ENCODE measurements around the gene YAP1.
A peak's percentile ranks its signal among the peaks of the same experiment; 100 is the strongest.

The YAP1 gene

DNA sequence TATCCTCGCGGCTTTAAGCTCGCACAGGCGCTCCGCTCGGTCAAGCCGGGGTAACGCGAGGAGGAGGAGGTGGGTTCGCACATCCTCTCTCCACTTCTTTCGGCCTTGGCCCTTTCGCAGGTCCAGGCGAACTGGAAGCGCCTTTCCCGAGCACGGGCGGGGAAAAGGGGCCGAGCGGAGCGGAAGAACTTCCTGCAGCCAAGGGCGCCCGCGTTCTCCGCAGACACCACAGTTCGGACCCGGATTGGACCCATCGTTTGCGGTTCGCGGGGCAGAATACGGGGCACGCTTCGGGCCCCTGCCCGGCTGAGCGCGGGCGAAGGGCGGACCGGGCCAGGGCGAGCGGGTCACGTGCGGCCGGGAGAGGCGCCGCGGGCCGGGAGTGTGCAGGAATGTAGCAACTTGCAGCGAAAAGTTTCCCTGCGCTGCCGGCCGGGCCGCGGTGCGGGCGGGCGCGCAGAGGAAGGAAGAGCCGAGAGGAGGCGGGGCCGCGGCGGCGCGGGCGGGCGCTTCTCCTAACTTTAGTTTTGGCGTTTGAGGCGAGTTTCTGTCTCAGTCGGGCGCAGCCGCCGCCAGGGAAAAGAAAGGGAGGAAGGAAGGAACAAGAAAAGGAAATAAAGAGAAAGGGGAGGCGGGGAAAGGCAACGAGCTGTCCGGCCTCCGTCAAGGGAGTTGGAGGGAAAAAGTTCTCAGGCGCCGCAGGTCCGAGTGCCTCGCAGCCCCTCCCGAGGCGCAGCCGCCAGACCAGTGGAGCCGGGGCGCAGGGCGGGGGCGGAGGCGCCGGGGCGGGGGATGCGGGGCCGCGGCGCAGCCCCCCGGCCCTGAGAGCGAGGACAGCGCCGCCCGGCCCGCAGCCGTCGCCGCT, at the start of gene YAP1 (continued):
- TF ChIP-seq, protein P1, sequence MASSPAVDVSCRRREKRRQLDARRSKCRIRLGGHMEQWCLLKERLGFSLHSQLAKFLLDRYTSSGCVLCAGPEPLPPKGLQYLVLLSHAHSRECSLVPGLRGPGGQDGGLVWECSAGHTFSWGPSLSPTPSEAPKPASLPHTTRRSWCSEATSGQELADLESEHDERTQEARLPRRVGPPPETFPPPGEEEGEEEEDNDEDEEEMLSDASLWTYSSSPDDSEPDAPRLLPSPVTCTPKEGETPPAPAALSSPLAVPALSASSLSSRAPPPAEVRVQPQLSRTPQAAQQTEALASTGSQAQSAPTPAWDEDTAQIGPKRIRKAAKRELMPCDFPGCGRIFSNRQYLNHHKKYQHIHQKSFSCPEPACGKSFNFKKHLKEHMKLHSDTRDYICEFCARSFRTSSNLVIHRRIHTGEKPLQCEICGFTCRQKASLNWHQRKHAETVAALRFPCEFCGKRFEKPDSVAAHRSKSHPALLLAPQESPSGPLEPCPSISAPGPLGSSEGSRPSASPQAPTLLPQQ (tag by site-specific recombination; IDR thresholded peaks at IDR 0.05) = peak; percentile 89
- TF ChIP-seq, protein P2, sequence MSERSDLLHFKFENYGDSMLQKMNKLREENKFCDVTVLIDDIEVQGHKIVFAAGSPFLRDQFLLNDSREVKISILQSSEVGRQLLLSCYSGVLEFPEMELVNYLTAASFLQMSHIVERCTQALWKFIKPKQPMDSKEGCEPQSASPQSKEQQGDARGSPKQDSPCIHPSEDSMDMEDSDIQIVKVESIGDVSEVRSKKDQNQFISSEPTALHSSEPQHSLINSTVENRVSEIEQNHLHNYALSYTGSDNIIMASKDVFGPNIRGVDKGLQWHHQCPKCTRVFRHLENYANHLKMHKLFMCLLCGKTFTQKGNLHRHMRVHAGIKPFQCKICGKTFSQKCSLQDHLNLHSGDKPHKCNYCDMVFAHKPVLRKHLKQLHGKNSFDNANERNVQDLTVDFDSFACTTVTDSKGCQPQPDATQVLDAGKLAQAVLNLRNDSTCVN (tag by site-specific recombination; optimal IDR thresholded peaks at IDR 0.05) = peak; percentile 82
- TF ChIP-seq ZNF629 (tag by site-specific recombination; IDR thresholded peaks at IDR 0.05) (peak; percentile 74), ZNF837 (tag by site-specific recombination; IDR thresholded peaks at IDR 0.05) (peak; percentile 99), ZNF777 (tag by site-specific recombination; IDR thresholded peaks at IDR 0.05; ENCODE audit: borderline replicate concordance) (peak; percentile 55; the same call in 1 of the 2 replicates), ZNF596 (tag by site-specific recombination; IDR thresholded peaks at IDR 0.05) (peak; percentile 67), GLI2 (tag by site-specific recombination; IDR thresholded peaks at IDR 0.05; ENCODE audit: borderline replicate concordance, low read depth) (no peak), BCL11A (tag by site-specific recombination; IDR thresholded peaks at IDR 0.05; ENCODE audit: low read depth) (0 out of 2 replicates have a peak, but pooled peaks have one; percentile 44), ZNF776 (tag by site-specific recombination; IDR thresholded peaks at IDR 0.05; ENCODE audit: borderline replicate concordance) (no peak), ZNF549 (tag by site-specific recombination; IDR thresholded peaks at IDR 0.05) (0 out of 2 replicates have a peak, but pooled peaks have one; percentile 10), ZBTB8A (tag by site-specific recombination; IDR thresholded peaks at IDR 0.05) (peak; percentile 95), ZNF19 (tag by site-specific recombination; IDR thresholded peaks at IDR 0.05; ENCODE audit: low read depth) (no peak), REPIN1 (tag by site-specific recombination; IDR thresholded peaks at IDR 0.05; ENCODE audit: low read depth) (no peak), PRDM1 (tag by site-specific recombination; IDR thresholded peaks at IDR 0.05) (peak; percentile 90), ZFP37 (tag by site-specific recombination; IDR thresholded peaks at IDR 0.05) (peak; percentile 55; the same call in 1 of the 2 replicates), ZBTB1 (tag by site-specific recombination; IDR thresholded peaks at IDR 0.05) (0 out of 2 replicates have a peak, but pooled peaks have one; percentile 28), SALL2 (tag by site-specific recombination; IDR thresholded peaks at IDR 0.05; ENCODE audit: borderline replicate concordance) (no peak), ZIC2 (tag by site-specific recombination; IDR thresholded peaks at IDR 0.05) (no peak; the same call in 1 of the 2 replicates), ZNF24 (tag by site-specific recombination; IDR thresholded peaks at IDR 0.05) (peak; percentile 82; the same call in 1 of the 2 replicates), MYNN (tag by site-specific recombination; IDR thresholded peaks at IDR 0.05; ENCODE audit: borderline replicate concordance) (no peak; the same call in 1 of the 2 replicates), ZNF624 (tag by site-specific recombination; IDR thresholded peaks at IDR 0.05) (no peak)
- TF ChIP-seq, protein P3, sequence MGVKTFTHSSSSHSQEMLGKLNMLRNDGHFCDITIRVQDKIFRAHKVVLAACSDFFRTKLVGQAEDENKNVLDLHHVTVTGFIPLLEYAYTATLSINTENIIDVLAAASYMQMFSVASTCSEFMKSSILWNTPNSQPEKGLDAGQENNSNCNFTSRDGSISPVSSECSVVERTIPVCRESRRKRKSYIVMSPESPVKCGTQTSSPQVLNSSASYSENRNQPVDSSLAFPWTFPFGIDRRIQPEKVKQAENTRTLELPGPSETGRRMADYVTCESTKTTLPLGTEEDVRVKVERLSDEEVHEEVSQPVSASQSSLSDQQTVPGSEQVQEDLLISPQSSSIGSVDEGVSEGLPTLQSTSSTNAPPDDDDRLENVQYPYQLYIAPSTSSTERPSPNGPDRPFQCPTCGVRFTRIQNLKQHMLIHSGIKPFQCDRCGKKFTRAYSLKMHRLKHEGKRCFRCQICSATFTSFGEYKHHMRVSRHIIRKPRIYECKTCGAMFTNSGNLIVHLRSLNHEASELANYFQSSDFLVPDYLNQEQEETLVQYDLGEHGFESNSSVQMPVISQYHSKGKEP (tag by site-specific recombination; IDR thresholded peaks at IDR 0.05) = peak; percentile 99
- TF ChIP-seq, protein P4, sequence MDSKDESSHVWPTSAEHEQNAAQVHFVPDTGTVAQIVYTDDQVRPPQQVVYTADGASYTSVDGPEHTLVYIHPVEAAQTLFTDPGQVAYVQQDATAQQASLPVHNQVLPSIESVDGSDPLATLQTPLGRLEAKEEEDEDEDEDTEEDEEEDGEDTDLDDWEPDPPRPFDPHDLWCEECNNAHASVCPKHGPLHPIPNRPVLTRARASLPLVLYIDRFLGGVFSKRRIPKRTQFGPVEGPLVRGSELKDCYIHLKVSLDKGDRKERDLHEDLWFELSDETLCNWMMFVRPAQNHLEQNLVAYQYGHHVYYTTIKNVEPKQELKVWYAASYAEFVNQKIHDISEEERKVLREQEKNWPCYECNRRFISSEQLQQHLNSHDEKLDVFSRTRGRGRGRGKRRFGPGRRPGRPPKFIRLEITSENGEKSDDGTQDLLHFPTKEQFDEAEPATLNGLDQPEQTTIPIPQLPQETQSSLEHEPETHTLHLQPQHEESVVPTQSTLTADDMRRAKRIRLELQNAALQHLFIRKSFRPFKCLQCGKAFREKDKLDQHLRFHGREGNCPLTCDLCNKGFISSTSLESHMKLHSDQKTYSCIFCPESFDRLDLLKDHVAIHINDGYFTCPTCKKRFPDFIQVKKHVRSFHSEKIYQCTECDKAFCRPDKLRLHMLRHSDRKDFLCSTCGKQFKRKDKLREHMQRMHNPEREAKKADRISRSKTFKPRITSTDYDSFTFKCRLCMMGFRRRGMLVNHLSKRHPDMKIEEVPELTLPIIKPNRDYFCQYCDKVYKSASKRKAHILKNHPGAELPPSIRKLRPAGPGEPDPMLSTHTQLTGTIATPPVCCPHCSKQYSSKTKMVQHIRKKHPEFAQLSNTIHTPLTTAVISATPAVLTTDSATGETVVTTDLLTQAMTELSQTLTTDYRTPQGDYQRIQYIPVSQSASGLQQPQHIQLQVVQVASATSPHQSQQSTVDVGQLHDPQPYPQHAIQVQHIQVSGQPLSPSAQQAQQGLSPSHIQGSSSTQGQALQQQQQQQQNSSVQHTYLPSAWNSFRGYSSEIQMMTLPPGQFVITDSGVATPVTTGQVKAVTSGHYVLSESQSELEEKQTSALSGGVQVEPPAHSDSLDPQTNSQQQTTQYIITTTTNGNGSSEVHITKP (tag by site-specific recombination; IDR thresholded peaks at IDR 0.05) = peak; percentile 49
- TF ChIP-seq, protein P5, sequence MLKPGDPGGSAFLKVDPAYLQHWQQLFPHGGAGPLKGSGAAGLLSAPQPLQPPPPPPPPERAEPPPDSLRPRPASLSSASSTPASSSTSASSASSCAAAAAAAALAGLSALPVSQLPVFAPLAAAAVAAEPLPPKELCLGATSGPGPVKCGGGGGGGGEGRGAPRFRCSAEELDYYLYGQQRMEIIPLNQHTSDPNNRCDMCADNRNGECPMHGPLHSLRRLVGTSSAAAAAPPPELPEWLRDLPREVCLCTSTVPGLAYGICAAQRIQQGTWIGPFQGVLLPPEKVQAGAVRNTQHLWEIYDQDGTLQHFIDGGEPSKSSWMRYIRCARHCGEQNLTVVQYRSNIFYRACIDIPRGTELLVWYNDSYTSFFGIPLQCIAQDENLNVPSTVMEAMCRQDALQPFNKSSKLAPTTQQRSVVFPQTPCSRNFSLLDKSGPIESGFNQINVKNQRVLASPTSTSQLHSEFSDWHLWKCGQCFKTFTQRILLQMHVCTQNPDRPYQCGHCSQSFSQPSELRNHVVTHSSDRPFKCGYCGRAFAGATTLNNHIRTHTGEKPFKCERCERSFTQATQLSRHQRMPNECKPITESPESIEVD (tag by site-specific recombination; IDR thresholded peaks at IDR 0.05) = peak; percentile 21; the same call in 1 of the 2 replicates
- TF ChIP-seq, protein P6, sequence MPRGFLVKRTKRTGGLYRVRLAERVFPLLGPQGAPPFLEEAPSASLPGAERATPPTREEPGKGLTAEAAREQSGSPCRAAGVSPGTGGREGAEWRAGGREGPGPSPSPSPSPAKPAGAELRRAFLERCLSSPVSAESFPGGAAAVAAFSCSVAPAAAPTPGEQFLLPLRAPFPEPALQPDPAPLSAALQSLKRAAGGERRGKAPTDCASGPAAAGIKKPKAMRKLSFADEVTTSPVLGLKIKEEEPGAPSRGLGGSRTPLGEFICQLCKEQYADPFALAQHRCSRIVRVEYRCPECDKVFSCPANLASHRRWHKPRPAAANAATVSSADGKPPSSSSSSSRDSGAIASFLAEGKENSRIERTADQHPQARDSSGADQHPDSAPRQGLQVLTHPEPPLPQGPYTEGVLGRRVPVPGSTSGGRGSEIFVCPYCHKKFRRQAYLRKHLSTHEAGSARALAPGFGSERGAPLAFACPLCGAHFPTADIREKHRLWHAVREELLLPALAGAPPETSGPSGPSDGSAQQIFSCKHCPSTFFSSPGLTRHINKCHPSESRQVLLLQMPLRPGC (tag by site-specific recombination; IDR thresholded peaks at IDR 0.05) = peak; percentile 100

Data from HEK293 (cell line).